ENCODE results near the gene NOC2L. TPM values are rescaled to one million over a fixed set of nuclear protein-coding genes. Genes with fewer than 3 reads are reported as not detected.
"Not testable (repeated sequence)": the region's sequence is repeated elsewhere in the genome, so short reads cannot be mapped to it uniquely, and the experiment has no call there.

The NOC2L gene
- total RNA-seq, 1 donor from 2014 or later = 70.2 TPM

DNA sequence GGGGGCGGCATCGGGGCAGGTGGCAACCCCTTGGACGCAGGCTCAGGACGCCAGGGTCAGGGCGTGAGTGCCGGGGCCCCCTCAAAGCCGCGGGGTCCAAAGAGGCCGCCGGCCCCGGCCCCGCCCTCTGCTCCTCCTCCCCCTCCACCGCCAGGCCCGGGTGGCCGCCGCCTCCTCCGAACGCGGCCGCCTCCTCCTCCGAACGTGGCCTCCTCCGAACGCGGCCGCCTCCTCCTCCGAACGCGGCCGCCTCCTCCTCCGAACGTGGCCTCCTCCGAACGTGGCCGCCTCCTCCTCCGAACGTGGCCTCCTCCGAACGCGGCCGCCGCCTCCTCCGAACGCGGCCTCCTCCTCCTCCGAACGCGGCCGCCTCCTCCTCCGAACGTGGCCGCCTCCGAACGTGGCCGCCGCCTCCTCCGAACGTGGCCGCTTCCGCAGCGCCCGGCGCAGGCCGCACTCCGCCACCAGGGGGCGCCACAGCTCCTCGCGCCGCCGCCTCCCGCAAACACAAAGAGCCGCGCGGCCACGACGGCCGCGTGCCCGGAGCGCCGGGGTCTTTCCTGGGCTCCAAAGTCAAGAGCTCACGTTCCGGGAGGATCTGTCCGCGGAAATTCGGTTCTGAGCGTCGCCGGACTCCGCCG lies 54.6 kb downstream of the NOC2L start:
- DNase-seq (ENCODE audit: low read depth) = peak; percentile 76

DNA sequence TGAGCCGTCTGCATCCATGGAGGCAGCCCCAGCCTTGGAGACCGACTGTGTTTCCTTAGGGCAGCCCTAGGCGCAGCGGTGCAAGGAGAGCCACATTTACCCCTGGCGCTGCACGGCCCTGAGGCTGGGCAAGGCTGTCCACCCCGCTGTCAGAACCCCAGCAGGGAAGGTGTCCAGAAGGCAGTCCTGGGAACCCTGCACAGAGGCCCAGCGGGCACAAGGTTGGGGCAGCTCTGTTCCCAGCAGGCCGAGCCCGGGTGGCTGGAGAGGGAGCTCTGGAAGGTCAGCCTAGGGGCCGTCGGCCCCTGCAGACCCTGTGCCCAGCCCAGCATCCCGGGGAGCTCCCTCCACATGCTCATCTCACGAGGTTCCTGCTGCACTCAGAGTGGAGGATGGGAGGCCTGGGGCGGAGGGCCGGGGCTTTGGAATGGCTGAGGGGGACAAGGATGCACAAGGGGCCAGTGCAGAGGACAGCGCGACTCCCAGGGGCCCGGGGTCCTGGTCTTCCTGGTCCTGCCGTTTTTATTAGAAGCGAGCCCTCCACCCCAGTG lies 55.3 kb downstream of the NOC2L start:
- DNase-seq (ENCODE audit: low read depth) = no peak

DNA sequence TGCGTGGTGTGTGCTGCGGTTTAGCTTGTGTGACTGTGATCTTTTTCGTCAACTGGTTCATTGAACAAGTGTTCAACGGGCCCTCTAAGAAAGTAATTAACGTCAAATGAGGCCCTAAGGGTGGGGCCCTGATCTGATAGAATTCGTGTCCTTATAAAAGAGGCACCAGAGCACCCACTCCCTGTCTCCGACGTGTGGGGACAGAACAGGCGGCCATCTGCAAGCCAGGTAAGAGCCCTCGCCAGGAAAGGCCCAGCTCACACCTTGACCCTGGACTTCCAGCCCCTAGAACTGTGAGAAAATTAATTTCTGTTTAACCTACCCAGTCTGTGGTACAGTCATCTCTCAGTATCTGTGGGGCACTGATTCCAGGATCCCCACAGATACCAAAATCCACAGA lies 55.8 kb downstream of the NOC2L start:
- DNase-seq (ENCODE audit: low read depth) = no peak

DNA sequence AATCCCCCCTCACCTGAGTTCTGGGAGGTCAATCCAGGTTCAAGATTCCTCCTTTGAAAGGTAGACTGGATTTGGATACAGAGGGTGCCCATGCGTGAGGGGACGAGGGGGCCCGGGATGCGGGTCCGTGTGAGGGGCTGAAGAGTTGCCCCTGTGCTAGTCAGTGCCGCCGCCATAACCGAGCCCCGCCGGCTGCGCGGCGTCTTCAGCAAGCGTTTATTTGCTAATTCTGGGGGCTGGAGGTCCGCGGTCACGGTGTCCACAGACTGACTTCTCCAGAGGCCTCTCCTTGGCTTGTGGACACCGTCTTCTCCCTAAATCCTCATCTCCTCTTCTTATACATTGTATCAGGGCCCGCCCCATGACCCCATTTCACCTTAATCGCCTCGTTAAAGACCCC lies 56.3 kb downstream of the NOC2L start:
- no peak for DNase-seq (ENCODE audit: low read depth)

DNA sequence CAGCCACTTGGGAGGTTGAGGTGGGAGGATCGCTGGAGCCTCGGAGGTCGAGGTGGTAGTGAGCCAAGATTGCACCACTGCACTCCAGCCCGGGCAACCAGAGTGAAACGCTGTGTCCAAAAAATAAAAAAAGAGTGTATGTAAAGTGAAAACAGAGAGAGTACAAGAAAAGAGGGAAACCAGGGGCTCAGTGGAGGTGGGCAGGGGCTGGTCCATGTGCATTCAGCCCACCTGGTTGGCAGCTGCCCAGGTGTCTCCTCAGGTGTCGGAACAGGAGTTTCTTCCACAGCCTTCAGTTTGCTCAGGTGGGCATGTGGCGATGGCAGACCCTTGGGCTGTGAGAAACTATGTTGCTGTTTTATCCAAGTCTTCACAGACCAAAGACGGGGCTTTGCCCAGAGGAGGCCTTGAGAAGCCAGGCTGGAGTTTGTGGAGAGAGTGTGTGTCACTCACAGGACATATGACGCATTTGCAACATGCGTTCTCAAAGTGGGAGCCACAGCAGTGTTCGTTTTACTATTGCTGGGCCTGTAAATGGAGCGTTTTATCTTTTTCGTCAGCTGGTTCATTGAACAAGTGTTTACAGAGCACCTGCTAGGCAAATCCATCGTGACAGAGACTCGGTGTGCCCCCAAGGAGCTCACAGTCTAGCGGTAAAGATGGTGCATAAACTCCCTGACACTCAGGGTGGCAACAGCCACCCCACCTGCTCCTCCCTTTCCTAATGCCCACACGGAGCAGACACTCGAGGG lies 57.8 kb downstream of the NOC2L start:
- no peak for DNase-seq (ENCODE audit: low read depth)

DNA sequence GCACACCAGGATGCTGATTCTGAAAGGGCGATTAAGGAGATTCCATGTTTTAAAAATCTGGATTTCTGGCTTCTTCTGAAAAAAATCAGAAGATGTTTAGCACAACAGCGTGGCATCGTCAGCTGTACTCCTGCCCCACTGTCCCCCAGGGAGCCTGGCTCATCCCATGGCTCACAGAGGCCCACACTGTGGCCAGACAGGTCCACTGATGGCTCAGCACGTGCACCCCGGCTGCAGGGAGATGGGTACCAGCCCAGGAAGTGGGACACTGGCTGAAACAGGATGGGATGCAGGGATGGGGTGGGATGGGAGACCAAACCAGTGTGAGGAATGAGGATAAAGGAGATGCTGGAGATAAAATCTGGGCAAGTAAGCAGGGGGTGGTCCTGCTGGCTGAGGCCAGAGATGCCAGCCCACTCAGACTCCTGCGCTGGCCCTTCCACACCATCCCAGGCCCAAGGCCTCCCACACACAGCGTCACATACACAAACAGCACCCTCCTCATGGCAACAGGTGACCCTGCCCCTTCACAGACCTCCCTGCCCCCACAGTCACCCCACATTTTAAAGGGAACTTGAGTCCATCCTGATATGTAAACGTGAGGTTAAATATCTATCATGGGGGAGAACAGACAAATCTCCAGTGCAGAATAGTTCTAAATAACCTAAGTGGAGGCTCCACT lies 59.3 kb downstream of the NOC2L start:
- DNase-seq (ENCODE audit: low read depth) = no peak

DNA sequence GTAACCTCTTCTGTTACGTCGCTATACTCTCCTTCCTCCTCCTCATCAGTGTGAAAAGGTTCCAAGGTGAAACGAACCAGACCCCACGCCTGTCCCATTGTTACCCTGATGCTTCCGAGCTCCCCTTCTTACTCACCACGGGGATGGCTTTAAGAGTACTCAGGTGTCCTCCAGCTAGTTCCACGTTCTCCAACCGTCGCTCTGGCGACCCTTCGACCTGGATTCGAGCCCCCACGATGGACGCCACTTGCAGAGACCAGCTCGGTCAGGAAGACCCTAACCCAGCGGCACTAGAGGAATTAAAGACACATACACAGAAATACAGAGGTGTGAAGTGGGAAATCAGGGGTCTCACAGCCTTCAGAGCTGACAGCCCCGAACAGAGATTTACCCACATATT lies 61.1 kb downstream of the NOC2L start:
- not testable (repeated sequence) for DNase-seq (ENCODE audit: low read depth)

DNA sequence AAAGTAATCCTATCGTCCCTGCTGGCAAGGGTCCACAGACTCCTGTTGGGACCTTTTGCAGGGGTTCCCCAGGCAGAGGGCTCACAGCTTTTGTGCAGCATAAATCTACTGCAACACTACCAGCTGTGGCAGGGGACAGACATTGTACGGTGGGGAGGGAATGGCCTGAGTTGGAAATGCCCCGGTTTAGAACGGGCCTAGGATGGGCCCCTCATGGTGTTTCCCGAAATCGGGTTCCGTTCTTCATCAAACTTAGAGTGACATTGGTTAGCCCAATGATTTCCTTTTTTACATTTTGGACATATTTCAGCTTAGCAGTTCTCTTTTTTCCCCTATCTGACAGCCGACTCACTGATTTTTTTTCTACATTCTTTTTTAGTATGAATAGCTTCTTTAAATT lies 61.8 kb downstream of the NOC2L start:
- DNase-seq (ENCODE audit: low read depth) = no peak

Other genes with a start within 250 kb of the NOC2L start
- 0.86 and 1.4 TPM in 2 replicates for gene SAMD11, start 35.3 kb downstream of the NOC2L start, total RNA-seq
- 5.6 and 13.6 TPM in 2 replicates for gene KLHL17, start 1.3 kb upstream of the NOC2L start, total RNA-seq
- 0.24 TPM in 1 of 2 replicates, not detected in the other for gene PLEKHN1, start 7.2 kb upstream of the NOC2L start, total RNA-seq
- 1.4 TPM in 1 of 2 replicates, not detected in the other for gene PERM1, start 22.8 kb upstream of the NOC2L start, total RNA-seq
- 45.8 and 63.9 TPM in 2 replicates for gene HES4, start 40.8 kb upstream of the NOC2L start, total RNA-seq
- 103 and 148 TPM in 2 replicates for gene ISG15, start 54.2 kb upstream of the NOC2L start, total RNA-seq
- 108 and 171 TPM in 2 replicates for gene AGRN, start 60.9 kb upstream of the NOC2L start, total RNA-seq
- gene RNF223, start 115.0 kb upstream of the NOC2L start, total RNA-seq = 0.05 and 0.83 TPM in 2 replicates
- 10.0 and 11.7 TPM in 2 replicates for gene C1orf159, start 156.8 kb upstream of the NOC2L start, total RNA-seq
- gene TTLL10, start 214.6 kb upstream of the NOC2L start, total RNA-seq = not detected in 2 replicates
- gene TNFRSF18, start 247.3 kb upstream of the NOC2L start, total RNA-seq = 0.47 TPM in 1 of 2 replicates, not detected in the other

Data from myocyte (in vitro differentiated cells).